ENCODE measurements around the gene ADGRL1. TPM values are rescaled to one million over a fixed set of nuclear protein-coding genes. Genes with fewer than 3 reads are reported as not detected.
"Not testable (repeated sequence)": the region's sequence is repeated elsewhere in the genome, so short reads cannot be mapped to it uniquely, and the experiment has no call there.

ADGRL1 gene
- total RNA-seq, 1 experiment from 2014 or later: 117 TPM

GRCh38 chr19:14250870-14251269 is 44.9 kb upstream of the ADGRL1 start:
- no peak overlapping the region for H3K23ac ChIP-seq (ENCODE audit: insufficient read length, low read depth, low read length)
- H3K4me2 ChIP-seq (ENCODE audit: insufficient read depth, insufficient read length, low read length): no peak overlapping the region
- TF ChIP-seq, protein P1, sequence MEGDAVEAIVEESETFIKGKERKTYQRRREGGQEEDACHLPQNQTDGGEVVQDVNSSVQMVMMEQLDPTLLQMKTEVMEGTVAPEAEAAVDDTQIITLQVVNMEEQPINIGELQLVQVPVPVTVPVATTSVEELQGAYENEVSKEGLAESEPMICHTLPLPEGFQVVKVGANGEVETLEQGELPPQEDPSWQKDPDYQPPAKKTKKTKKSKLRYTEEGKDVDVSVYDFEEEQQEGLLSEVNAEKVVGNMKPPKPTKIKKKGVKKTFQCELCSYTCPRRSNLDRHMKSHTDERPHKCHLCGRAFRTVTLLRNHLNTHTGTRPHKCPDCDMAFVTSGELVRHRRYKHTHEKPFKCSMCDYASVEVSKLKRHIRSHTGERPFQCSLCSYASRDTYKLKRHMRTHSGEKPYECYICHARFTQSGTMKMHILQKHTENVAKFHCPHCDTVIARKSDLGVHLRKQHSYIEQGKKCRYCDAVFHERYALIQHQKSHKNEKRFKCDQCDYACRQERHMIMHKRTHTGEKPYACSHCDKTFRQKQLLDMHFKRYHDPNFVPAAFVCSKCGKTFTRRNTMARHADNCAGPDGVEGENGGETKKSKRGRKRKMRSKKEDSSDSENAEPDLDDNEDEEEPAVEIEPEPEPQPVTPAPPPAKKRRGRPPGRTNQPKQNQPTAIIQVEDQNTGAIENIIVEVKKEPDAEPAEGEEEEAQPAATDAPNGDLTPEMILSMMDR (conservative IDR thresholded peaks at IDR 0.05): no peak
- Mint-ChIP-seq H3K4me3 (peak overlapping the region; percentile 1 to 68; a peak in 3 of 5 replicates), H3K27me3 (ENCODE audit: low read depth) (peaks cover 15% of the 10 kb centered on the region), H3K4me1 (peaks cover 18 to 26% of the 10 kb centered on the region in 2 experiments), H3K9me3 (no peaks in the 10 kb centered on the region; a peak in 2 of 5 replicates), H3K36me3 (ENCODE audit: insufficient read depth in 1 of 3, low read depth in 3 of 3) (no peaks in the 10 kb centered on the region; a peak in 2 of 7 replicates), H3K27ac (peak overlapping the region in 2 of 3 experiments; percentile 15 to 33; a peak in 4 of 7 replicates)
- no peaks in the 10 kb centered on the region for H3K79me2 ChIP-seq (ENCODE audit: insufficient read depth, low read length)
- no peak overlapping the region for H2BK20ac ChIP-seq (ENCODE audit: low read depth, low read length, poor library complexity, severe bottlenecking)
- no peaks in the 10 kb centered on the region for H3K27me3 ChIP-seq (ENCODE audit: insufficient read depth, low read length)
- no peak overlapping the region for H4K8ac ChIP-seq (replicated peaks; ENCODE audit: insufficient read length, low read depth, low read length)
- H3K56ac ChIP-seq (ENCODE audit: insufficient read length, low read depth, low read length): no peak overlapping the region
- H3K9me3 ChIP-seq (ENCODE audit: control insufficient read depth, low read depth, low read length): no peaks in the 10 kb centered on the region
- no peak overlapping the region for H3K18ac ChIP-seq (ENCODE audit: insufficient read length, low read depth, low read length)
- no peaks in the 10 kb centered on the region; the same call in 1 of the 2 replicates for H3K4me1 ChIP-seq (ENCODE audit: insufficient read depth, low read length)
- no peak overlapping the region for H2AK5ac ChIP-seq (ENCODE audit: insufficient read length, low read length)
- H3T11ph ChIP-seq (ENCODE audit: low read length): no peak overlapping the region
- H3K4ac ChIP-seq (ENCODE audit: low read depth, low read length): no peak overlapping the region
- no peak for DNase-seq
- no peak overlapping the region for H3K9ac ChIP-seq (ENCODE audit: extremely low read depth, insufficient read length, low read length)
- no peak overlapping the region for H3K14ac ChIP-seq (ENCODE audit: insufficient read depth, low read length)
- H2BK120ac ChIP-seq (ENCODE audit: low read depth, low read length, poor library complexity, severe bottlenecking): no peak overlapping the region
- no peaks in the 10 kb centered on the region for H4K20me1 ChIP-seq (ENCODE audit: control insufficient read depth, insufficient read depth, insufficient read length)
- no peak overlapping the region for H2BK5ac ChIP-seq (ENCODE audit: insufficient read length, low read length)
- H3K23me2 ChIP-seq (ENCODE audit: insufficient read length, low read depth, low read length, poor library complexity, severe bottlenecking): peaks cover 5% of the 10 kb centered on the region
- no peak overlapping the region for H4K5ac ChIP-seq (ENCODE audit: insufficient read length, low read depth, low read length)
- H2BK15ac ChIP-seq (ENCODE audit: low read depth, low read length): no peak overlapping the region
- no CpG with 5 or more reads among the region's 5 CpGs for WGBS (ENCODE audit: extremely low coverage, insufficient read length, low lambda C conversion rate)
- H2AFZ ChIP-seq (ENCODE audit: low read length): no peak overlapping the region
- no peak overlapping the region for H2BK12ac ChIP-seq (ENCODE audit: insufficient read length, low read depth, low read length)
- no peaks in the 10 kb centered on the region for H3K79me1 ChIP-seq (ENCODE audit: insufficient read depth, low read depth, low read length, poor library complexity, severe bottlenecking)
- no peak overlapping the region for H3K27ac ChIP-seq (ENCODE audit: insufficient read length, low read depth, low read length)
- no peak overlapping the region for H4K91ac ChIP-seq (ENCODE audit: insufficient read length, low read depth, low read length)

DNA sequence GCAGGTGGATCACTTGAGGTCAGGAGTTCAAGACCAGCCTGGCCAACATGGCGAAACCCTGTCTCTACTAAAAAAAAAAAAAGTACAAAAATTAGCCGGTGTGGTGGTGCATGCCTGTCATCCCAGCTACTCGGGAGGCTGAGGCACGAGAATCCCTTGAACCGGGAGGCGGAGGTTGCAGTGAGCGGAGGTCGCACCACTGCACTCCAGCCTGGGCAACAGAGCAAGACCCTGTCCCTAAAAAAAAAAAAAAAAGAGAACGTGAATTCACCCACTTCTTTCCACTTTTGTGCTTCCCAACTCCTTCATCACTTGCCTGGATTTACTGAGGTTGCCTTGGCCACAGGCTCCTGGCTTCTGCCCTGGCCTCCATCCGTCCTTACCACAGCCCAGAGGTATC is 44.3 kb upstream of the ADGRL1 start:
- H3K9me3 ChIP-seq (ENCODE audit: control insufficient read depth, low read depth, low read length); H3K79me2 ChIP-seq (ENCODE audit: insufficient read depth, low read length); H3K23me2 ChIP-seq (ENCODE audit: insufficient read length, low read depth, low read length, poor library complexity, severe bottlenecking); H3K14ac ChIP-seq (ENCODE audit: insufficient read depth, low read length); H2BK5ac ChIP-seq (ENCODE audit: insufficient read length, low read length); H4K91ac ChIP-seq (ENCODE audit: insufficient read length, low read depth, low read length); H3K79me1 ChIP-seq (ENCODE audit: insufficient read depth, low read depth, low read length, poor library complexity, severe bottlenecking); H4K20me1 ChIP-seq (ENCODE audit: control insufficient read depth, insufficient read depth, insufficient read length); H4K8ac ChIP-seq (replicated peaks; ENCODE audit: insufficient read length, low read depth, low read length); H3T11ph ChIP-seq (ENCODE audit: low read length); H2BK120ac ChIP-seq (ENCODE audit: low read depth, low read length, poor library complexity, severe bottlenecking); H3K4me1 ChIP-seq (ENCODE audit: insufficient read depth, low read length); H3K27ac ChIP-seq (ENCODE audit: insufficient read length, low read depth, low read length); H2BK15ac ChIP-seq (ENCODE audit: low read depth, low read length); DNase-seq; H3K36me3 Mint-ChIP-seq (ENCODE audit: insufficient read depth in 1 of 3, low read depth in 3 of 3); H3K18ac ChIP-seq (ENCODE audit: insufficient read length, low read depth, low read length); H3K9ac ChIP-seq (ENCODE audit: extremely low read depth, insufficient read length, low read length); H2AFZ ChIP-seq (ENCODE audit: low read length); H2BK20ac ChIP-seq (ENCODE audit: low read depth, low read length, poor library complexity, severe bottlenecking); H3K9me3 Mint-ChIP-seq; H3K4ac ChIP-seq (ENCODE audit: low read depth, low read length); H3K56ac ChIP-seq (ENCODE audit: insufficient read length, low read depth, low read length); H3K27me3 ChIP-seq (ENCODE audit: insufficient read depth, low read length); H2AK5ac ChIP-seq (ENCODE audit: insufficient read length, low read length); H3K23ac ChIP-seq (ENCODE audit: insufficient read length, low read depth, low read length); H3K4me2 ChIP-seq (ENCODE audit: insufficient read depth, insufficient read length, low read length); H2BK12ac ChIP-seq (ENCODE audit: insufficient read length, low read depth, low read length); H4K5ac ChIP-seq (ENCODE audit: insufficient read length, low read depth, low read length): not testable (repeated sequence)
- Mint-ChIP-seq H3K27ac (peak overlapping the region in 1 of 3 experiments; percentile 15; a peak in 4 of 7 replicates), H3K27me3 (ENCODE audit: low read depth) (peaks cover 15% of the 10 kb centered on the region), H3K4me3 (peak overlapping the region; percentile 1 to 68; a peak in 3 of 5 replicates), H3K4me1 (peaks cover 18 to 22% of the 10 kb centered on the region in 2 experiments)
- WGBS (ENCODE audit: extremely low coverage, insufficient read length, low lambda C conversion rate): no CpG with 5 or more reads among the region's 10 CpGs

Data from H9 (cell line).